B cell (primary cell): ENCODE measurements around the gene MPST. TPM values are rescaled to one million over a fixed set of nuclear protein-coding genes. Genes with fewer than 3 reads are reported as not detected.

Experiments used
- ATAC-seq: fragments of 200-7000 bp; cut with Tn5 transposase; one replicate; pipeline ENCODE4 v1.10.0; 2021; ENCODE audit warnings: low read depth, mild to moderate bottlenecking, moderate number of reproducible peaks, moderate library complexity
- CTCF ChIA-PET: fragments of 350-600 bp; sonication (Branson Sonifier 250); formaldehyde crosslinking; loops from one replicate; lab custom pipeline; 2021; ENCODE audit warnings: antibody characterized with exemption, inconsistent platforms; lab: Charles Lee
- POLR2A ChIA-PET: fragments of 350-600 bp; sonication (Branson Sonifier 250); formaldehyde crosslinking; loops from one replicate; lab custom pipeline; 2021; ENCODE audit warnings: antibody characterized with exemption; lab: Charles Lee
- DNase-seq: peaks from one replicate; pipeline ENCODE4 v3.0.0; 2013
- H2AFZ ChIP-seq: 2 replicates; pipeline ENCODE4 v1.6.1; 2012; ENCODE audit warnings: mild to moderate bottlenecking, low read depth, low read length; ENCODE audit not compliant: insufficient read depth, poor library complexity, severe bottlenecking
- H3K27ac ChIP-seq, 2 donors: 1 replicate in 1 of 2; 2 replicates in 1 of 2; pipeline ENCODE4 v1.5.1; 2012 to 2013; ENCODE audit warnings: low read length in 2 of 2, mild to moderate bottlenecking in 2 of 2, moderate library complexity in 1 of 2
- H3K27me3 ChIP-seq, 4 experiments: fragments of 200-600 bp in 1 of 4; sonication (generic) in 1 of 4; replicated peaks in 1 of 4; 1 replicate in 2 of 4; 2 replicates in 2 of 4; pipeline versions ENCODE4 v1.6.1 to v1.7.0; 2013 to 2016; ENCODE audit warnings: low read length in 3 of 4, mild to moderate bottlenecking in 2 of 4, mixed read lengths in 1 of 4, moderate library complexity in 1 of 4; ENCODE audit not compliant: insufficient read depth in 4 of 4, control insufficient read depth in 3 of 4; ENCODE audit errors: control extremely low read depth in 1 of 4
- H3K36me3 ChIP-seq, 2 experiments: replicated peaks in 1 of 2; 1 replicate in 1 of 2; 2 replicates in 1 of 2; pipeline versions ENCODE4 v1.6.1 to v1.7.1; 2013; ENCODE audit warnings: low read length in 1 of 2; ENCODE audit not compliant: insufficient read depth in 2 of 2, control insufficient read depth in 1 of 2; ENCODE audit errors: control extremely low read depth in 1 of 2, extremely low read depth in 1 of 2
- H3K4me1 ChIP-seq, 2 donors: fragments of 200-600 bp in 1 of 2; sonication (generic) in 1 of 2; 1 replicate in 1 of 2; 2 replicates in 1 of 2; pipeline versions ENCODE4 v1.5.1 to v1.6.1; 2013 to 2017; ENCODE audit warnings: low read length in 2 of 2; ENCODE audit not compliant: control insufficient read depth in 2 of 2, insufficient read depth in 2 of 2
- H3K4me2 ChIP-seq: replicated peaks from 2 replicates; pipeline ENCODE3; 2012; ENCODE audit warnings: mild to moderate bottlenecking, low read depth, low read length; ENCODE audit not compliant: poor library complexity, severe bottlenecking
- H3K4me3 ChIP-seq, 5 experiments: fragments of 200-600 bp in 1 of 5; sonication (generic) in 1 of 5; 1 replicate in 3 of 5; 2 replicates in 2 of 5; pipeline versions ENCODE4 v1.5.1 to v1.7.0; 2011 to 2016; ENCODE audit warnings: low read length in 4 of 5, mild to moderate bottlenecking in 4 of 5, low read depth in 2 of 5, control low read depth in 1 of 5, moderate library complexity in 1 of 5; ENCODE audit not compliant: insufficient read depth in 1 of 5; ENCODE audit errors: control extremely low read depth in 1 of 5, extremely low read depth in 1 of 5
- H3K79me2 ChIP-seq: fragments of 200-600 bp; sonication (generic); one replicate; pipeline ENCODE4 v1.6.0; 2016; ENCODE audit warnings: low read length; ENCODE audit not compliant: control insufficient read depth, insufficient read depth
- H3K9ac ChIP-seq: fragments of 200-600 bp; sonication (generic); 2 replicates; pipeline ENCODE4 v1.6.1; 2017; ENCODE audit warnings: mild to moderate bottlenecking, low read length, moderate library complexity
- H3K9me3 ChIP-seq, 3 donors: one replicate each; pipeline versions ENCODE4 v1.6.1 to v1.7.1; 2013; ENCODE audit warnings: low read length in 2 of 3; ENCODE audit not compliant: control insufficient read depth in 2 of 3, insufficient read depth in 1 of 3; ENCODE audit errors: control extremely low read depth in 1 of 3
- H4K20me1 ChIP-seq: 2 replicates; pipeline ENCODE4 v1.6.0; 2012; ENCODE audit warnings: mild to moderate bottlenecking, low read length; ENCODE audit not compliant: insufficient read depth, control insufficient read depth, poor library complexity, severe bottlenecking
- H3K27ac Mint-ChIP-seq: one replicate; pipeline ENCODE4 v1.8.0; 2021; ENCODE audit warnings: mixed read lengths
- H3K27me3 Mint-ChIP-seq: one replicate; pipeline ENCODE4 v1.8.0; 2021; ENCODE audit warnings: mixed read lengths
- H3K4me1 Mint-ChIP-seq: one replicate; pipeline ENCODE4 v1.8.0; 2021; ENCODE audit warnings: mixed read lengths
- H3K4me3 Mint-ChIP-seq: one replicate; pipeline ENCODE4 v1.8.0; 2021; ENCODE audit warnings: mixed read lengths
- H3K9me3 Mint-ChIP-seq: one replicate; pipeline ENCODE4 v1.8.0; 2022; ENCODE audit warnings: mixed read lengths; ENCODE audit not compliant: insufficient read depth
- EZH2 ChIP-seq: IDR thresholded peaks from 2 replicates; pipeline ENCODE4 v1.6.1; 2012; ENCODE audit warnings: borderline replicate concordance, low read depth, mild to moderate bottlenecking, moderate library complexity, low read length; ENCODE audit not compliant: insufficient read depth, poor library complexity, severe bottlenecking
- WGBS: methylation state at CpG from one replicate; pipeline ENCODE4 v1.1.5; 2013; ENCODE audit warnings: missing lambda C conversion rate; ENCODE audit not compliant: insufficient coverage; 5-methylcytosine and 5-hydroxymethylcytosine counted together
- intact Hi-C: fragments of 100-400 bp; cut with micrococcal nuclease; formaldehyde crosslinking; loops from one replicate; pipeline ENCODE4 v1.10.0; 2022
- polyA plus RNA-seq: library from polyadenylated mRNA; depleted of rRNA; stranded (reverse); fragments of >200 nt; gene quantifications from 2 replicates; pipeline ENCODE4 v1.2.3, GENCODE V29; 2012
- total RNA-seq, 2 donors: library from RNA; stranded (reverse); fragments of 120-200 nt in 1 of 2; gene quantifications; 1 replicate in 1 of 2; 2 replicates in 1 of 2; pipeline versions ENCODE4 v1.2.3 to v1.2.4, GENCODE V29; 2013 to 2022
- TF ChIP-seq, protein P1 (sequence below): fragments of 200-600 bp; IDR thresholded peaks from one replicate; pipeline ENCODE4 v1.8.0; 2022; ENCODE audit warnings: antibody characterized with exemption, mild to moderate bottlenecking

MPST gene
- total and polyA plus RNA-seq, 2 donors (not counting 1 experiment from before 2014, with no cell fraction given): 11.2 to 17.7 TPM

DNA sequence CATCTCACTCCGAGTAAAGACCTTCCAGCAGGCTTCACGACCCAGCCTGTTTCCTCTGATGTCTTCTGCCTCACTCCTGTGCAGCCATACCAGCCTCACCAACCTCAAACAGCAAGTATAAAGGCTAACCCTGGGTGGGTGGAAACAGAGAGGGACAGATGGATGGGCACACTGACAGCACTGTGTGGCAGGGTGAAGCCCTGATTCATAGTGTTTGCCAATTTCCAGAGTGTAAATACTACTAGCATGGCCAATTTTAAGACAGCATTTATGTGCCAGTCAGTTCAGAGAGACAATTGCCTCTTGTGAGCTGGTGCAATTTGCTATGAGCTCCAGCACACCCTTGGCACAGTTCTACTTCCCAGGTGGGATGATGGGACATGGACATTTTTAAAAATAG lies 21.8 kb upstream of the MPST start:
- Histone ChIP-seq H3K9me3 (no peaks in the 10 kb centered on the region), H3K9ac (no peak overlapping the region), H3K27ac (no peak overlapping the region), H3K27me3 (peaks cover 0 to 7% (median 1%) of the 10 kb centered on the region in 4 experiments), H4K20me1 (no peaks in the 10 kb centered on the region), H3K4me3 (no peak overlapping the region), H3K36me3 (no peaks in the 10 kb centered on the region), H3K79me2 (no peaks in the 10 kb centered on the region), H2AFZ (no peak overlapping the region), H3K4me1 (no peaks in the 10 kb centered on the region), H3K4me2 (no peak overlapping the region)
- DNase-seq (no peak), ATAC-seq (no peak)
- H3K9me3 Mint-ChIP-seq: no peaks in the 10 kb centered on the region
- no peak overlapping the region for H3K4me3 Mint-ChIP-seq
- intact Hi-C loops: no loop called here
- no peak overlapping the region for H3K27ac Mint-ChIP-seq
- TF ChIP-seq, protein P1, sequence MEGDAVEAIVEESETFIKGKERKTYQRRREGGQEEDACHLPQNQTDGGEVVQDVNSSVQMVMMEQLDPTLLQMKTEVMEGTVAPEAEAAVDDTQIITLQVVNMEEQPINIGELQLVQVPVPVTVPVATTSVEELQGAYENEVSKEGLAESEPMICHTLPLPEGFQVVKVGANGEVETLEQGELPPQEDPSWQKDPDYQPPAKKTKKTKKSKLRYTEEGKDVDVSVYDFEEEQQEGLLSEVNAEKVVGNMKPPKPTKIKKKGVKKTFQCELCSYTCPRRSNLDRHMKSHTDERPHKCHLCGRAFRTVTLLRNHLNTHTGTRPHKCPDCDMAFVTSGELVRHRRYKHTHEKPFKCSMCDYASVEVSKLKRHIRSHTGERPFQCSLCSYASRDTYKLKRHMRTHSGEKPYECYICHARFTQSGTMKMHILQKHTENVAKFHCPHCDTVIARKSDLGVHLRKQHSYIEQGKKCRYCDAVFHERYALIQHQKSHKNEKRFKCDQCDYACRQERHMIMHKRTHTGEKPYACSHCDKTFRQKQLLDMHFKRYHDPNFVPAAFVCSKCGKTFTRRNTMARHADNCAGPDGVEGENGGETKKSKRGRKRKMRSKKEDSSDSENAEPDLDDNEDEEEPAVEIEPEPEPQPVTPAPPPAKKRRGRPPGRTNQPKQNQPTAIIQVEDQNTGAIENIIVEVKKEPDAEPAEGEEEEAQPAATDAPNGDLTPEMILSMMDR: no peak
- TF ChIP-seq EZH2: no peak
- CTCF ChIA-PET: interaction anchor here (1.4 to 1.8 kb wide), 3 partner anchors 46 to 240 kb away, joined by 4 to 7 read pairs (median 4); no protein-coding TSS in a partner anchor
- WGBS: no CpG with 5 or more reads among the region's 2 CpGs
- POLR2A ChIA-PET: no interaction called here
- no peaks in the 10 kb centered on the region for H3K4me1 Mint-ChIP-seq
- peaks cover 31% of the 10 kb centered on the region for H3K27me3 Mint-ChIP-seq

DNA sequence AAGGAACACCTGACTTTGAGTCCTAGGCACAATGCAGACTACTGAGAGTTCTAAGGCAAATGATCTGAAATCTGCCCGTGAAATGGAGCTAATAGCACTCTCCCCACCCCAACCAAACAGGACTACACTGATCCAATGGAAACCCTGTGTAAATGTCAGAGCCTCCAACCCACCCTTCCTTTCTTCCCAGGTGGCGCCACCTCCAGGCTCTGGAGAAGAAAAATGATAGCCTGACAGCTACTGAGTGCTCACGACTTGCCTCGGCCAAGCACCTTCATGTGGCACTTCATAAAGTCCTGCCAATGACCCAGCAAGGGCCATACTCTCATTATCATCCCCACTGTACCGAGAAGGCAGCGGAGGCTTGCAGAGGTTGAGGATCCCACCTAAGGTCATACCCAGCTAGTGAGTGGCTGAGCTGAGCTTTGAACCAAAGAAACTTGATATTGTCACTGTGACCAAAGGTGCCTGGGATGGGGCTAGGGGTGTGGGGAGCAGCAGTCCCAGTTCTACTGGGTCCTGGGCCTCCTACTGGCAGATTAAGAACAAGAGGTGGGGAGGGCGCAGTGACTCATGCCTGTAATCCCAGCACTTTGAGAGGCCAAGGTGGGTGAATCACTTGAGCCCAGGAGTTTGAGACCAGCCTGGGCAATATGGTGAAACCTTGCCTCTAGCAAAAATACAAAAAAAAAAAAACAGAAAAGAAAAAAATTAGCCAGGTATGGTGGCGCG lies 20.8 kb upstream of the MPST start:
- peaks cover 0 to 7% (median 3%) of the 10 kb centered on the region in 4 experiments for H3K27me3 ChIP-seq
- DNase-seq (no peak), ATAC-seq (no peak)
- Mint-ChIP-seq H3K9me3 (no peaks in the 10 kb centered on the region), H3K4me1 (no peaks in the 10 kb centered on the region), H3K27me3 (peaks cover 31% of the 10 kb centered on the region), H3K27ac (no peak overlapping the region), H3K4me3 (no peak overlapping the region)
- no peak for TF ChIP-seq EZH2
- TF ChIP-seq, protein P1: no peak
- H3K36me3 ChIP-seq: no peaks in the 10 kb centered on the region
- ChIA-PET CTCF (interaction anchor here (1.4 kb wide), 2 partner anchors 45 to 241 kb away, joined by 4 to 7 read pairs; no protein-coding TSS in a partner anchor), POLR2A (no interaction called here)
- H3K4me2 ChIP-seq: no peak overlapping the region
- no peaks in the 10 kb centered on the region for H3K9me3 ChIP-seq
- no peak overlapping the region for H3K4me3 ChIP-seq
- 92% methylated on average over 7 of the region's 9 CpGs for WGBS
- intact Hi-C loops: no loop called here
- no peak overlapping the region for H2AFZ ChIP-seq
- no peaks in the 10 kb centered on the region for H4K20me1 ChIP-seq
- no peak overlapping the region for H3K9ac ChIP-seq
- no peaks in the 10 kb centered on the region for H3K79me2 ChIP-seq
- H3K4me1 ChIP-seq: no peaks in the 10 kb centered on the region
- H3K27ac ChIP-seq: no peak overlapping the region
